GM19372 (cell line): ENCODE data around the gene DVL1.

Experiments used
- ATAC-seq: cut with Tn5 transposase; IDR thresholded peaks from one replicate; pipeline ENCODE4 v1.9.1; 2021; ENCODE audit warnings: mild to moderate bottlenecking, low read depth, moderate library complexity; ENCODE audit not compliant: unreplicated experiment

Gene DVL1

GRCh38 chr1:1286313-1287261 is 62.6 kb downstream of the DVL1 start:
- ATAC-seq = no peak

DNA sequence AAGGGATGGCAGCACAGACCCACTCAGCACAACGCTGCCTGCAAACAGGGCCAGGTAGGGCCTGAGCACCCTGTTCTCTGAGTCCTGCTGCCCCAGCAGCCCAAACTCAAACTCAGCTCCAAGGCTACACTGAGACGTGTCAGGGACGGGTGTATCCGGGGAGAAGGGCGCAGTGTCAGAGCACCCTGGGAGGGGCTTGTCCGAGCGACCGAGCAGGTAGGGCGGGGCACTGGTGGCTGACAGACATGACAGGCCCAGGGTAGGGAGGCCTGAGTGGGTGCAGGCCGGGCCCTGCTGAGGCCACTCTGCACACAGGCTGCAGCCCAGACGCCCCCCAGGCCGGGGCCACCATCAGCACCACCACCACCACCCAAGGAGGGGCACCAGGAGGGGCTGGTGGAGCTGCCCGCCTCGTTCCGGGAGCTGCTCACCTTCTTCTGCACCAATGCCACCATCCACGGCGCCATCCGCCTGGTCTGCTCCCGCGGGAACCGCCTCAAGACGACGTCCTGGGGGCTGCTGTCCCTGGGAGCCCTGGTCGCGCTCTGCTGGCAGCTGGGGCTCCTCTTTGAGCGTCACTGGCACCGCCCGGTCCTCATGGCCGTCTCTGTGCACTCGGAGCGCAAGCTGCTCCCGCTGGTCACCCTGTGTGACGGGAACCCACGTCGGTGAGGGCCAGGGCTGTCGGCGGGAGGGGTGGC is 63.5 kb downstream of the DVL1 start:
- ATAC-seq = no peak
